ENCODE results near the gene WDR91. TPM values are rescaled to one million over a fixed set of nuclear protein-coding genes. Genes with fewer than 3 reads are reported as not detected.

Gene WDR91
- total RNA-seq, 1 experiment from 2014 or later: 10.1 TPM

- TF ChIP-seq MAX (IDR thresholded peaks at IDR 0.05): no peak
- no peak for TF ChIP-seq SRF (IDR thresholded peaks at IDR 0.05; ENCODE audit: low read depth)
- TF ChIP-seq SIN3A (IDR thresholded peaks at IDR 0.05; ENCODE audit: low read depth): no peak
- TF ChIP-seq JUND (IDR thresholded peaks at IDR 0.05): no peak
- TF ChIP-seq RAD21 (IDR thresholded peaks at IDR 0.05; ENCODE audit: low read depth): no peak
- TF ChIP-seq TCF7L2 (IDR thresholded peaks at IDR 0.05; ENCODE audit: borderline replicate concordance, extremely low read depth, insufficient read depth, insufficient read length): no peak
- TF ChIP-seq ZBTB33 (IDR thresholded peaks at IDR 0.05; ENCODE audit: extremely low read depth, insufficient replicate concordance, low read length): no peak
- no peak for TF ChIP-seq REST (IDR thresholded peaks at IDR 0.05; ENCODE audit: low read depth)
- no peak for TF ChIP-seq EZH2phosphoT487 (IDR thresholded peaks at IDR 0.05; ENCODE audit: borderline replicate concordance)
- no peak for TF ChIP-seq SP1 (IDR thresholded peaks at IDR 0.05; ENCODE audit: low read depth)
- H3K9me3 ChIP-seq (ENCODE audit: control insufficient read depth in 1 of 2, insufficient read depth in 1 of 2, low read depth in 1 of 2, low read length in 2 of 2): no peaks in the 10 kb centered on the region
- H3K4me3 ChIP-seq (replicated peaks in 1 of 2; ENCODE audit: low read depth in 1 of 2, low read length in 2 of 2): no peak overlapping the region
- H2AFZ ChIP-seq (ENCODE audit: low read depth, low read length, poor library complexity, severe bottlenecking): no peak overlapping the region
- ATAC-seq (no peak), DNase-seq (ENCODE audit: low read depth, low spot score) (no peak)
- H3K27me3 ChIP-seq (ENCODE audit: insufficient read depth, low read length): no peaks in the 10 kb centered on the region
- ChIA-PET POLR2A (no interaction called here), CTCF (no interaction called here), RAD21 (ENCODE audit: low non-redundant PET in 1 of 2, low total read pairs in 2 of 2, uncharacterized antibody in 2 of 2, unreplicated experiment in 2 of 2) (no interaction called here)
- H3K79me2 ChIP-seq (ENCODE audit: insufficient read depth, low read length): no peaks in the 10 kb centered on the region
- no peak overlapping the region for H3K27ac ChIP-seq (ENCODE audit: low read depth, low read length)
- H3K4me1 ChIP-seq (ENCODE audit: control insufficient read depth in 1 of 2, insufficient read depth in 2 of 2, low read length in 2 of 2): peaks cover 0 to 7% of the 10 kb centered on the region in 2 experiments; a peak in 1 of 4 replicates
- H3K4me2 ChIP-seq (ENCODE audit: low read length): no peak overlapping the region
- intact Hi-C loops (cut with micrococcal nuclease): no loop called here
- no peaks in the 10 kb centered on the region for H4K20me1 ChIP-seq (ENCODE audit: insufficient read depth)
- no peak overlapping the region for H3K9ac ChIP-seq (ENCODE audit: low read length)
- H3K36me3 ChIP-seq (ENCODE audit: control insufficient read depth in 1 of 2, insufficient read depth in 2 of 2, low read length in 2 of 2): no peaks in the 10 kb centered on the region
- no peaks in the 10 kb centered on the region for H3K9me2 ChIP-seq (ENCODE audit: insufficient read depth)
- BruUV-seq (replicated peaks): no TSS peak
Observed at GRCh38 chr7:135242096-135242684, 30.9 kb upstream of the WDR91 start.
